Measurements from ENCODE around the gene PPM1E. TPM values are rescaled to one million over a fixed set of nuclear protein-coding genes. Genes with fewer than 3 reads are reported as not detected.

PPM1E gene
- total RNA-seq, 1 donor from 2014 or later: 3.6 TPM

DNA sequence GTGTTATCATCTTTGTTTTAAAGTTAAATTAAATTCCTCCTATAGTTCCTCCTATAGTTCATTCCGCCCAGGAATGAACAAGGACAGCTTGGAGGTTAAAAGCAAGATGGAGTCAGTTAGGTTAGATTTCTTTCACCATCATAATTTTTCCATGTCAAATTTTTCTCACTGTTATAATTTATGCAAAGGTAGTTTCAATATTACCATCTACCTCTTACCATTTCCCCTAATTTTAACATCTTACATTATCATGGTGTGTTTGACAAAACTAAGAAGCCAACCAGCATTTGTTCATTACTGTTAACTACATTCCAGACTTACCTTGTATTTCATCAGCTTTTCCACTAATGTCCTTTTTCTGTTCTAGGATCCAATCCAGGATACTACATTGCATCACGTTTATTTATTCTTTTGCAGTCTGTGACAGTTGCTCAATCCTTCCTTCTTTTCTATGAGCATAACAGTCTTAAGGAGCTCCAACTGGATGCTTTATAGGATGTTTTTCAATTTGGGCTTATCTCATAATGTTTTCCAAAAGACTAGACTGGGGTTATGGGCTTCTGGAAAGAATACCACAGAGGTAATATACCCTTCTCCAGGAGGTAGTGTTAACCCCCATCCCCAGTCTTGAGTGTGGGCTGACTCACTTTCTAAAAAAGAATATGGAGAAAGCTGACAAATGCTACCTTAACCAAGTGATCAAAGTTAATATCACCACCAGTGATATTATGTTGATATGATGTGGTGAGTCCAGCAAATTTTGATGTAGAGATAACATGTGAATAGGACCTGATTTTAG is 158.5 kb downstream of the PPM1E start:
- Mint-ChIP-seq H3K4me3 (no peak overlapping the region), H3K36me3 (no peaks in the 10 kb centered on the region), H3K4me1 (ENCODE audit: unreplicated experiment) (no peaks in the 10 kb centered on the region), H3K27me3 (no peaks in the 10 kb centered on the region), H3K27ac (no peak overlapping the region), H3K9me3 (no peaks in the 10 kb centered on the region)
- TF ChIP-seq, protein P1, sequence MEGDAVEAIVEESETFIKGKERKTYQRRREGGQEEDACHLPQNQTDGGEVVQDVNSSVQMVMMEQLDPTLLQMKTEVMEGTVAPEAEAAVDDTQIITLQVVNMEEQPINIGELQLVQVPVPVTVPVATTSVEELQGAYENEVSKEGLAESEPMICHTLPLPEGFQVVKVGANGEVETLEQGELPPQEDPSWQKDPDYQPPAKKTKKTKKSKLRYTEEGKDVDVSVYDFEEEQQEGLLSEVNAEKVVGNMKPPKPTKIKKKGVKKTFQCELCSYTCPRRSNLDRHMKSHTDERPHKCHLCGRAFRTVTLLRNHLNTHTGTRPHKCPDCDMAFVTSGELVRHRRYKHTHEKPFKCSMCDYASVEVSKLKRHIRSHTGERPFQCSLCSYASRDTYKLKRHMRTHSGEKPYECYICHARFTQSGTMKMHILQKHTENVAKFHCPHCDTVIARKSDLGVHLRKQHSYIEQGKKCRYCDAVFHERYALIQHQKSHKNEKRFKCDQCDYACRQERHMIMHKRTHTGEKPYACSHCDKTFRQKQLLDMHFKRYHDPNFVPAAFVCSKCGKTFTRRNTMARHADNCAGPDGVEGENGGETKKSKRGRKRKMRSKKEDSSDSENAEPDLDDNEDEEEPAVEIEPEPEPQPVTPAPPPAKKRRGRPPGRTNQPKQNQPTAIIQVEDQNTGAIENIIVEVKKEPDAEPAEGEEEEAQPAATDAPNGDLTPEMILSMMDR (conservative IDR thresholded peaks at IDR 0.05): no peak
- no peak for DNase-seq (ENCODE audit: extremely low spot score, unreplicated experiment)

GRCh38 chr17:58917228-58917627 is 161.6 kb downstream of the PPM1E start:
- no peaks in the 10 kb centered on the region for H3K36me3 Mint-ChIP-seq
- no peaks in the 10 kb centered on the region for H3K4me1 Mint-ChIP-seq (ENCODE audit: unreplicated experiment)
- no peak for DNase-seq (ENCODE audit: extremely low spot score, unreplicated experiment)
- no peak overlapping the region for H3K4me3 Mint-ChIP-seq
- no peaks in the 10 kb centered on the region for H3K27me3 Mint-ChIP-seq
- TF ChIP-seq, protein P1 (conservative IDR thresholded peaks at IDR 0.05): no peak
- no peak overlapping the region for H3K27ac Mint-ChIP-seq
- H3K9me3 Mint-ChIP-seq: no peaks in the 10 kb centered on the region

- TF ChIP-seq, protein P1 (conservative IDR thresholded peaks at IDR 0.05): no peak
- H3K27me3 Mint-ChIP-seq: no peaks in the 10 kb centered on the region
- no peak overlapping the region for H3K4me3 Mint-ChIP-seq
- no peak overlapping the region for H3K27ac Mint-ChIP-seq
- H3K9me3 Mint-ChIP-seq: no peaks in the 10 kb centered on the region
- no peaks in the 10 kb centered on the region for H3K4me1 Mint-ChIP-seq (ENCODE audit: unreplicated experiment)
- DNase-seq (ENCODE audit: extremely low spot score, unreplicated experiment): no peak
- no peaks in the 10 kb centered on the region for H3K36me3 Mint-ChIP-seq
Measured at GRCh38 chr17:58918072-58918471, 162.4 kb downstream of the PPM1E start.

- DNase-seq (ENCODE audit: extremely low spot score, unreplicated experiment): no peak
- Mint-ChIP-seq H3K9me3 (no peaks in the 10 kb centered on the region), H3K4me3 (no peak overlapping the region), H3K4me1 (ENCODE audit: unreplicated experiment) (no peaks in the 10 kb centered on the region), H3K27ac (no peak overlapping the region), H3K27me3 (no peaks in the 10 kb centered on the region), H3K36me3 (no peaks in the 10 kb centered on the region)
- TF ChIP-seq, protein P1 (conservative IDR thresholded peaks at IDR 0.05): no peak
Measured at GRCh38 chr17:58918884-58919283, 163.2 kb downstream of the PPM1E start.

GRCh38 chr17:58920773-58921172 is 165.1 kb downstream of the PPM1E start:
- Mint-ChIP-seq H3K4me1 (ENCODE audit: unreplicated experiment) (no peaks in the 10 kb centered on the region), H3K36me3 (no peaks in the 10 kb centered on the region), H3K9me3 (no peaks in the 10 kb centered on the region), H3K4me3 (no peak overlapping the region), H3K27me3 (no peaks in the 10 kb centered on the region), H3K27ac (no peak overlapping the region)
- no peak for DNase-seq (ENCODE audit: extremely low spot score, unreplicated experiment)
- TF ChIP-seq, protein P1 (conservative IDR thresholded peaks at IDR 0.05): no peak
